Erythroblast (primary cell): Measurements from ENCODE around the gene ADAMTS16.

Experiments
- GATA1 ChIP-seq: IDR thresholded peaks from 2 replicates; pipeline ENCODE4 v1.6.1; 2011; ENCODE audit warnings: low read depth, mild to moderate bottlenecking, control low read depth, low read length, moderate library complexity
- POLR2A ChIP-seq: IDR thresholded peaks from 2 replicates; pipeline ENCODE4 v1.6.1; 2011; ENCODE audit warnings: mild to moderate bottlenecking, low read length

GRCh38 chr5:5231576-5231975 lies 91.4 kb downstream of the ADAMTS16 start:
- no peak for TF ChIP-seq POLR2A
- no peak for TF ChIP-seq GATA1
